NCI-H446 treated with DMSO at 0.1 percent for 48 hours (cell line): ENCODE data around the gene PPARD.
A peak's percentile ranks its signal among the peaks of the same experiment; 100 is the strongest.
"Not testable (repeated sequence)": the region's sequence is repeated elsewhere in the genome, so short reads cannot be mapped to it uniquely, and the experiment has no call there.

ENCODE experiments used
- DNase-seq: peaks from one replicate; lab custom pipeline; 2025; lab: John Stamatoyannopoulos, UW

PPARD gene

DNA sequence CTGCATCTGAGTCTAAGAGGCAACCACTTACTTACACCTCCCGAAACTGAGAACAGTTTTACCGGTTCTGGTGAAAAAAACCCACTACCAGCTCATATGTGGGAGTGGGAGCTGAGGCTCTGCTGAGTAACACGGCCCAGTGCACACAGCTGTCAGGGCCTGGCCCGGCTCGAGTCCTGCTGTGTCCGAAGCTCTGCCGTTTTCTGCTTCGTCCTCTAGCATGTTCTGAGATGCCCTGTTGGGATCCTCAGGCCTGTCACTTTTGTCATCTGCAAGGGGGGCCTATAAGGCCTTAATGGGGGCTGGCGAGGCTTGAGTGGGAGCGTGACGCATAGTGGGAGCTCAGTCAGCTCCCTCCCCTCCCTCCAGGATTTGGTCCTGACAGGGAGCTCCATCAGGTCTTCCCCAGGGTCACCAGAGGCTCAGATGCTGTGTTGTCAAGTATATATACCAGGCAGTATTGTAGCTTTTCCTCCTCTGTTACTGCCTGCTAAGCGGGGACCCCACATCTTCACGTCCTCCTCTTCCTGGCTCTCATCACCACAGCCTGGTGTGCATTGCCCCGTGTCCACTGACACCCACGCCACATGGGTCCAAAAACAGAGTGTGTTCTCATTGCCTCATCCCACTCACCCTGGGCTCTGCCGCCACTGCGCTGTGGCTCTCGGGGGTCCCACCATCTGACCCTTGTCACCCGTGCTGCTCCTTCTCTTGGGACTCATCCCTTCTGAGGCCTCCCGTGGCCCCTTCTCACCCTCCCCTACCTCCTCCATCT lies 64.5 kb downstream of the PPARD start:
- no peak for DNase-seq

DNA sequence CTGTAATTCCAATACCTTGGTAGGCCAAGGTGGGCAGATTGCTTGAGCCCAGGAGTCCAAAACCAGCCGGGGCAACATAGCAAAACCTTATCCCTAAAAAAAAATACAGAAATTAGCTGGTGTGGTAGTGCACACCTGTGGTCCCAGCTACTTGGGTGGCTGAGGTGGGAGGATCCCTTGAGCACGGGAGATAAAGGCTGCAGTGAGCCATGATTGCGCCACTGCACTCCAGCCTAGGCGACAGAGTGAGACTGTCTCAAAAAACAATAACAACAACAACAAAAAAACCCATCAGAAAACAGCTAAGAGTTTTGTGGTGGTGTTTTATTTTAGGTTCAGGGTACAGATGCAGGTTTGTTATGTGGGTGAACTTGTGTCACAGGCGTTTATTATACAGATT lies 66.9 kb downstream of the PPARD start:
- DNase-seq, result no peak

- no peak for DNase-seq
Observed at GRCh38 chr6:35410131-35410530, 67.8 kb downstream of the PPARD start.

- no peak for DNase-seq
Observed at GRCh38 chr6:35411066-35411465, 68.7 kb downstream of the PPARD start.

DNA sequence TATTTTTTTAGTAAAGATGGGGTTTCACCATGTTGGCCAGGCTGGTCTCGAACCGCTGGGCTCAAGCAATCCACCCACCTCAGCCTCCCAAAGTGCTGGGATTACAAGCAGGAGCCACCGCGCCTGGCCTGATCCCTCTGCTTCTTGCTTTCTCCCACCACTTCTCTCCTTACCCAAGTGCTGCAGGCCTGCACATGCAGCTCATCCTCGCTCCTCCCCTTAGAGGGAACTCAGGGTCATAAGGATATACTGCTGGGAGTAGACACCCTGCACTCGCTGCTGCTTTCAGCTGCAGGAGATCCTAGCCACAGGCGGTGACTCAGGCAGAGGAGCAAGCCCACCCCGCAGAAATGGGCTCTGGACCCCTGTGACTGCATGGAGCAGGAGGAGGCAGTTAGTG lies 69.7 kb downstream of the PPARD start:
- DNase-seq, result no peak

DNA sequence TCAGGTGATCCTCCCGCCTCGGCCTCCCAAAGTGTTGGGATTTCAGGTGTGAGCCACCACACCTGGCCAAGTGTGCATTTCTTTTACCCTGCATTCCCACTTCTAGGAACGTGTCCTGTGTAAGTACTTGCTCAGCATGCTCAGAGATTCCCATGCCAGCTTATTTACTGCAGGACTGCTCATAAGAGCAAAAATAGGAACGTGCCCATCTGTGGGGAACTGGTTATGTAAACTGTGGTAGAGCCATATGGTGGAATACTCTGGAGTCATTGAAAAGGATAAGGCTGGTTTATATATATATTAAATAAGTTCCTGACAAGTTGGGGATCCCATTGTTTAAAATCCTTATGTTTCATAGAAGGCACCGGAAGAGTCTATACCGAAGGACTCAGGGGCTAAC lies 71.6 kb downstream of the PPARD start:
- DNase-seq, result no peak

GRCh38 chr6:35415065-35415891 lies 72.9 kb downstream of the PPARD start:
- DNase-seq, result peak; percentile 82

DNA sequence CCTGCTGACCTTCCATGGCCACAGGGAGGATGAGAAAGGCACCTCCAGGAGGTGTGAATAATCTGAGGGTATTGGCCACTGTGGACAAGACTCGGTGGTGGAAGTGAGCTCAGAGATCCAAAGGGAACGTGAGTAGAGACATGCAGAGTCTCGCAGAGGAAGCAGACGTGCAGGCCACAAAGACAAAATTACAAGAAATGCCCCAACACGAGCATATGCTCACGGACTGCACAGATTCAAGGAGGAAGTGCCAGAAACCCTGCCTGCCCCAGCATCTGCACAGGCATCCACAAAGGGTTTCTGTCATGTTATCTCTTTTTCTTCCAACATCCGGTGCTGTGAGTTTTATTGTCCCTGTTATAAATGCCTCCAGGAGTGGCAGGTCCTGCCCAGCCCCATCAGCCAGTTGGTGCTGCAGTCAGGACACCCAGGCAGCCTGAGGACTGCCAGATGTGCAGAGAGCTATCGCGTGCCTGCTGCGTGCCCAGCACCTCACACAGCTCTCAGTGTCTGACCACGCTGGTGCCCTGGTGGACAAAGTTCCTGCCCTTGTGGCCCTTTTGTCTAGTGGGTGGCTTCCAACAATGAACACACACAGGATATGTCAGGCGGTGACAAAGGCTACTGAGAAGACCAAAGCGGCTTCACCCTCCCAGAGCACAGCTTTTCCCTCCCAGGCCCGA lies 75.8 kb downstream of the PPARD start:
- DNase-seq, result no peak

- DNase-seq, result no peak
Observed at GRCh38 chr6:35419417-35419816, 77.1 kb downstream of the PPARD start.

DNA sequence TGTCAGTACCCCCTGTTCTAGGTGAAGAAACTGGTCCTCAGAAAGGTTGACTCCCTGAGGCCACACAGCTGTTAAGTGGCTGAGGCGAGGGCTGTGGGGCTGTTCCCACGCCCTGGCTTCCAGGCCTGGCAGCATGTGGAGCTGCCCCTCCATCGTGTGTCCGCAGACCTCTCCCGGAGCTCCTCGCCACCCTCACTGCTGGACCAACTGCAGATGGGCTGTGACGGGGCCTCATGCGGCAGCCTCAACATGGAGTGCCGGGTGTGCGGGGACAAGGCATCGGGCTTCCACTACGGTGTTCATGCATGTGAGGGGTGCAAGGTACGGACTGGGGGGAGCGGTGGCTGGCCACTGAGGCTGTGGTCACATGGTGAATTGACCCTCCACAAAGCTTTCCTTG lies 77.6 kb downstream of the PPARD start:
- DNase-seq, result no peak

GRCh38 chr6:35425284-35425683 lies 82.9 kb downstream of the PPARD start:
- DNase-seq, result no peak

DNA sequence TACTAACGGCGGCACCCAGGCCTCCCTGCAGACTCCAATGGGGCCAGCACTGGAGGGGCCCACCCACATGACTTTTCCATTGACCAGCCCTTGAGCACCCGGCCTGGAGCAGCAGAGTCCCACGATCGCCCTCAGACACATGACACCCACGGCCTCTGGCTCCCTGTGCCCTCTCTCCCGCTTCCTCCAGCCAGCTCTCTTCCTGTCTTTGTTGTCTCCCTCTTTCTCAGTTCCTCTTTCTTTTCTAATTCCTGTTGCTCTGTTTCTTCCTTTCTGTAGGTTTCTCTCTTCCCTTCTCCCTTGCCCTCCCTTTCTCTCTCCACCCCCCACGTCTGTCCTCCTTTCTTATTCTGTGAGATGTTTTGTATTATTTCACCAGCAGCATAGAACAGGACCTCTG lies 83.7 kb downstream of the PPARD start:
- DNase-seq, result no peak

GRCh38 chr6:35427435-35427834 lies 85.1 kb downstream of the PPARD start:
- DNase-seq, result no peak

- DNase-seq, result no peak
Observed at GRCh38 chr6:35427851-35428321, 85.5 kb downstream of the PPARD start.

GRCh38 chr6:35428421-35429149 lies 86.2 kb downstream of the PPARD start:
- DNase-seq, result no peak

DNA sequence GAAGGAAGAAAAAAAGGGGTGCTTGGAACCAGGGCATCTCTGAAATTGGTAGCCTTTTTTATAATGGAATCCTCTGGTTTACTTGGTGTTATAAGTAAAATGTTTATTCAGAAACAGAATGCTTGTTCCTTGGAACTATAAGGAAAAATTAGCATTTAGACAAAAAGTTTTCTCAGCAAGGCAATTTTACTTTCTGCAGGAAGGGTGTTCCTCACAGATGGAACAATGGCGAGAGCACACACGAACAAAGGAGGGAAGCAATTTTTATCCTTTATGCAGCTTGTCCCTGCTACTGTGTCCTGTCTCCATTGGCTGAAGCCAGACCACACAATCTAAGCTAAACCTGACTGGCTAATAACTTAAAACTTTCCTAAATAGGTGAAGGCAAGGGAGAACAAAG lies 87.1 kb downstream of the PPARD start:
- DNase-seq, result no peak

DNA sequence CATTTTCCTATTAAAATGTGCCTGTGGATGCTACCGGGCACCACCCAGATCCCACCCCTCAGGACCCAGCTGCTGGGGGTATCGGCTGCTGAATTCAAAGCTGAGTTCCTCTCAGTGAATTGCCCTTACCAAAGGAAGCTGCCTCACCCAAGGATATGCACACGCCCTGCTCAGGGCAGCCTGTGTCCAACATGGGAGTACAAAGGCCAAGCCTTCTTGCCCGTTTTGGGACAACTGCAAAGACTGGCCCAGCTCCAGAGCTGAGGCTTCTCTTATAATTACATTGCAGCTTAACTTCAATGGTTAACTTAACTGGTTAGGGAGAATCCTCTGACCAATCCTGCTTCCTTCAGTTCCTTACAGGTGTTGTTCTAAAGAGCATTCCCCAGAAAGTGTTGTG lies 89.9 kb downstream of the PPARD start:
- no peak for DNase-seq

DNA sequence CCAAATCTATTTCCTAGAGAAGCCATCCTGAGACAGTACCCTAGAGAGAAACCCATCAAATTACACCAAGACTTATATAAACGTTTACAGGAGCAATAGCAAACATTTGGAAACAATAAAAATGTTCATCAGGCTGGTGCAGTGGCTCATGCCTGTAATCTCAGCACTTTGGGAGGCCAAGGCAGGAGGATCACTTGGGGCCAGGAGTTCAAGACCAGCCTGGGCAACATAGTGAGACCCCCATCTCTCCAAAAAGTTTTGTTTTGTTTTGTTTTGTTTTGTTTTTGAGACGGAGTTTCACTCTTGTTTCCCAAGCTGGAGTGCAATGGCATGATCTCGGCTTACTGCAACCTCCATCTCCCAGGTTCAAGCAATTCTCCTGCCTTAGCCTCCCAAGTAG lies 90.3 kb downstream of the PPARD start:
- not testable (repeated sequence) for DNase-seq

DNA sequence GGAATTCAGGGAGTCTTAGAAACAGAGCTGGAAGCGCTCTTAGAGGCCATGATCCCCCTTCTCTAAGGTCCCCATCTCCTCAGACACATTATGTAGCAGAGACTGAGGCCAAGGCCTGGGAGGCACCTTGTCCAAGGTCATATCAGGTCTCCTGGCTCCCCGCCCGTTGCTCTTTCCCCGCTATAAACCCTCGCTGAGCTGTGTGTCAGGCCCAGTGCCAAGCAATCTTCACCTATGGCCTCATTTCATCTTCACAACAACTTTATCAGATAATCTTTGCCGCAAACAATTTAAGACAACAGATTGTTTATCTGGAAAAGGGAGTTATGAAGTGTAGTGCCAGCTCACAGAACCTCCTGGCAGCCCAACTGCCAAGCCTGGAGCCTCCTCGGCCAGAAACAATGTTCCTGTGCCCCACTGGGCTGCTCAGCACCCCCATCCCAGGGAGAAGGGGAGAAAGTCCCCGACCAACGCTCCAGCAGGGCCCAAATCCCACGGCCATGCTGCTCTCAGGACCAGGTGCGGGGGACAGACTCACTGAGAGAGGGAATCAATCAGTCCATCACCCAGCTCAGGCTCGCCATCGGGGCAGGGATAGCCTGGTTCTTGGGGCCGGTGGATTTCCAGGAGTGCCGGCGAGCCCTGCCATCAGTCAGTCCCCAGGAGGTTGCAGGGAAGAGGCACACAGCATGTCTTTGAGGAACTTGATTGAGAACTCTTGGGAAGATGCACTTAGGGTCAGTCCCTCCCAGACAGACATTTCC lies 92.9 kb downstream of the PPARD start:
- DNase-seq, result no peak

DNA sequence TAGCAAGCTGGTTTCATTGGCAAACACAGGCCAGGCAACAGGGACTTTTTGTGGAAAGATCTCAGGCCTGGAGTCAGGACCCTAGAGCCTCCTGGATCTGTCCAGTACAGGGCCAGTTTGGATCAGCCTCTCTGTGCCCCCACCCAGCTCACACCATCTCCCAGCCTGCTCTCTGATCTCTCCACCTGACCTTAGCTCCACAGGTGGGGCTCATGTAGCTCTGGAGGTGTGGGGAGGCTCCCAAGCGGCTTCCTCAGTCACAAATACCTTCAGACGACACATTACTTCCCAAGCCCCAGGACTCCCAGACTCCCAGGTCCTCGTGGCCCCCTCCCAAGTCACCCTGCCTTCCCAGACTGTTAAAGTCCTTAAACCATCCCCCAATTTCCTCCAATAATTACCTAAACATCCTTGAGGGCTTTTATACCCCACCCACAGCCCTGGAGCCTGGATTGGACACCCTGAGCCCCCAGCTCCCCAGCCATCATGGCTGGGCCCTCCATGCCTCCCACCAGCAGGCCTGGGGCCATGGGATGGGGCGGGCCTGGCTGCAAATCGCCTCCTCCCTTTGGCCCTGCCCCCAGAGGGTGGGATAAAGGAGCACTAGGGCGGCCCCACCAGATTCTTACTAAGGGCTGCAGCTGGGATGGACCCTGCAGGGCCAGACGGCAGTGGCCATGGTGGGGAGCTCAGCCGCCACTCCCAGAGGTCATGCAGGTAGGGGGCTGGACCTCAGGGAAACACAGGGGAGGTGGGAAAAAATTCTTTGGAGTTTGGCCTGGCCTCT lies 93.9 kb downstream of the PPARD start:
- DNase-seq, result no peak
